Rectal smooth muscle tissue (tissue), 1 donor: Measurements from ENCODE around the gene MSMO1.

Source experiments
- H3K27ac ChIP-seq: one replicate; pipeline ENCODE4 v1.7.0; 2013; ENCODE audit warnings: low read depth, low read length, inconsistent platforms
- H3K27me3 ChIP-seq: one replicate; pipeline ENCODE4 v1.7.0; 2013; ENCODE audit warnings: low read length; ENCODE audit not compliant: control insufficient read depth, insufficient read depth
- H3K36me3 ChIP-seq: one replicate; pipeline ENCODE4 v1.7.0; 2013; ENCODE audit warnings: low read length; ENCODE audit not compliant: control insufficient read depth, insufficient read depth
- H3K4me1 ChIP-seq: one replicate; pipeline ENCODE4 v1.7.0; 2013; ENCODE audit warnings: low read length; ENCODE audit not compliant: control insufficient read depth, insufficient read depth
- H3K4me3 ChIP-seq: one replicate; pipeline ENCODE4 v1.7.0; 2013; ENCODE audit warnings: low read length
- H3K9ac ChIP-seq: one replicate; pipeline ENCODE4 v1.7.0; 2013; ENCODE audit warnings: low read length

MSMO1 gene

DNA sequence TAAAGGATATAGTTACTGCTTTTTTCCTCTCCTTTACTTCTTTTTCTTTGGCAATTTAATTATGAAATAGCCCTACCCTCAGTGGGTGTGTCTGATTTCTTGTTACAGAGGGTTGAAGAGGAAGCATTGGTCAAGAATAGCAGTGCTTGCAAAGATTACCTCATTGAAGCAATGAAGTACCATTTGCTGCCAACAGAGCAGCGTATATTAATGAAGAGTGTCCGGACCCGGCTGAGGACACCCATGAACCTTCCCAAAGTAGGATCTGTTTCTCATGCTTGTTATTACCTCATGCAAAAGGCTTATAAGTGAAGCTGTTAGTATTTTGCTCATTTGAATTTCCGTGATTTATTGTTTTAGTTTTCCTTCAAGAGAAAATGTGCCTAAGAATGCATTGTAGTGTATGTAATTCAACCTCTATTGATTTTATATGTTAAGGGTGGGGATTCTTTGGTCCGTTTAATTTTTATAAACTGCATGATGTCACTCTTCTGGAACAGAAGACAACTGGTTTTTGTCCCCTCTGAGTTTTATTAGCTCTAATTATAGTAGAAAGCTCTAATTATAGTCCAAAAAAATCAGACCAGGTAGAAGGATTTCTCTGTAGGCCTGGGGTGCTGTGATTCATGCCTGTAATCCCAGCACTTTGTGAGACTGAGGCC, 27.9 kb upstream of the MSMO1 start:
- H3K9ac ChIP-seq, result no peak overlapping the region
- no peak overlapping the region for H3K27ac ChIP-seq
- H3K27me3 ChIP-seq, result no peaks in the 10 kb centered on the region
- peaks cover 3% of the 10 kb centered on the region for H3K36me3 ChIP-seq
- H3K4me3 ChIP-seq, result no peak overlapping the region
- H3K4me1 ChIP-seq, result peaks cover 4% of the 10 kb centered on the region

DNA sequence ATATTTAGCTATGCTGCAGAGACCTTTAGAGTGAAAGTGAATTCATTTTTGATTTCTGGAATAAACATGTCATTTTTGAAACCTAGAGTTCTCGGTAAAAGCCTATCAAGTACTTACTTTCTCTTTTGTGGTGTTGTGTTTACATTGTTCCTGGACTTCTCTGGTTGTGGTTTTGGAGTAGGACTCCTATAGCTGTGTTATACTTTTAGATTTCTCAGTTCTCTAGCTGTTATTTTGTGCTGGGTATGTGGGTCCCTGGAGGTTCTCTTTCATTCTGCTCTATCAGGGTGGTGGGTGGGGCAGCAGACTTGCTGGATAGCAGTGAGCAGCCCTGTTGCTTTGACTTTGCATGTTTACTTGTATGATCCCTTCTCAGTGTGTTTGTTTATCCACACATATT, 25.6 kb upstream of the MSMO1 start:
- no peak overlapping the region for H3K27ac ChIP-seq
- peaks cover 3% of the 10 kb centered on the region for H3K36me3 ChIP-seq
- H3K9ac ChIP-seq, result no peak overlapping the region
- H3K4me1 ChIP-seq, result peaks cover 4% of the 10 kb centered on the region
- no peaks in the 10 kb centered on the region for H3K27me3 ChIP-seq
- peak overlapping the region; percentile 46 for H3K4me3 ChIP-seq

DNA sequence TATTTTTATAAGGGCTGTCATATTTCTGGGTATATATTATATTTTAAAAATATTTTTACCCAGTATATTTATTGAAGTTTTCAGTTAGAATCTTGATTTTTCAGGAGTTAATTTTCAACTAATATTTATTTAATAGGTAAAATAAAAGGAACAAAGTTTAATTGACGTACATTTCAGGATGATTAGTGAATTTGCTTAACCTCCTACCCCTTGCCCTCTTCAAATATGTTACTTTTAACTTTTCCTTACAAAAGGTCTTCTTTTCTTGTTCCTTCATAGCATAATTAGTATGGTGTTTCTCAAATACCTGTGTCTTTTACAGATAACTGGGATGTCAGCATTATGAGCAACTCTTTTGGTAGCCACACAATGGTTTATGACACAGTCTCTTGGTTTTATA, 24.8 kb upstream of the MSMO1 start:
- H3K36me3 ChIP-seq, result peaks cover 1% of the 10 kb centered on the region
- no peaks in the 10 kb centered on the region for H3K27me3 ChIP-seq
- H3K4me3 ChIP-seq, result no peak overlapping the region

DNA sequence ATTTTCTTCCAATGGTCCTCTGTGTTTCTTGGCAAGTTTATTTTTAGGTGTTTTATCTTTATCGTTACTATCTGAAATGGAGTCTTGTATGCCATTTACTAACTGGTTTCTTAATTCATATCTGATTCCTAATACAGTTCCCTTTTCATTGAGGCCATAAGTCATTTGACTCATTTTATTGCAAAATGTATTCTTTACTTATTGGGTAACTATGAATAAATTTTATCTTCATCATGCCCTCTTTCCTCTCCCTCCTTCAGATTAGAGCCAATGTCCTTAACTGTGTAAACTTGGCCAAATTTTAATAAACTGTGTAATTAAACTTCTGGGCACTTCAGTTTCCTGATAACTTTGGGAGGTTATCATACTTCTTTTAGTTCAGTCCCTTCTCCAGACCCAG, 19.3 kb upstream of the MSMO1 start:
- H3K27ac ChIP-seq, result no peak overlapping the region
- H3K9ac ChIP-seq, result no peak overlapping the region
- no peak overlapping the region for H3K4me3 ChIP-seq
- H3K36me3 ChIP-seq, result no peaks in the 10 kb centered on the region
- H3K27me3 ChIP-seq, result no peaks in the 10 kb centered on the region
- H3K4me1 ChIP-seq, result no peaks in the 10 kb centered on the region

More for the DNA sequence above, 24.8 kb upstream of the MSMO1 start:
- peaks cover 4% of the 10 kb centered on the region for H3K4me1 ChIP-seq
- H3K9ac ChIP-seq, result no peak overlapping the region
- H3K27ac ChIP-seq, result no peak overlapping the region

GRCh38 chr4:165308606-165309005, 18.9 kb upstream of the MSMO1 start:
- H3K4me3 ChIP-seq, result no peak overlapping the region
- H3K27me3 ChIP-seq, result no peaks in the 10 kb centered on the region
- H3K36me3 ChIP-seq, result no peaks in the 10 kb centered on the region
- no peaks in the 10 kb centered on the region for H3K4me1 ChIP-seq
- no peak overlapping the region for H3K27ac ChIP-seq
- H3K9ac ChIP-seq, result no peak overlapping the region

GRCh38 chr4:165309456-165309855, 18.0 kb upstream of the MSMO1 start:
- no peak overlapping the region for H3K4me3 ChIP-seq
- no peak overlapping the region for H3K27ac ChIP-seq

DNA sequence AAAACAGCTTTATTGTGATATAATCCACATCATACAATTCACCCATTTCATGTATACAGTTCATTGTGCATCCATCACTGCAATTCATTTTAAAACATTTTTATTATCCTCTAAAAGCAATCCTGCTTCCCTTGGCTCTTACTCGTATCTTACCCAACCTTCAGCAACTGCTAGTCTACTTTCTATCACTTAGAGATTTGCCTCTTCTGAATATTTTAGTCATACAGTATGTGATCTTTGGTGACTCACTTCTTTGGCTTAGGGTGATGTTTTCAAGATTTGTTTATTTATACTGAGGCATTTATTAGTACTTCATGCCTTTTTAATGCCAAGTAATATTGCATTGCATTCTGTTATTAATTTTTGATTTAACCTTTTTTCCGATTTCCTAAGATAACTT, 15.0 kb upstream of the MSMO1 start:
- no peaks in the 10 kb centered on the region for H3K36me3 ChIP-seq
- H3K9ac ChIP-seq, result no peak overlapping the region
- H3K27me3 ChIP-seq, result no peaks in the 10 kb centered on the region
- H3K27ac ChIP-seq, result no peak overlapping the region
- no peak overlapping the region for H3K4me3 ChIP-seq
- no peaks in the 10 kb centered on the region for H3K4me1 ChIP-seq

More at GRCh38 chr4:165309456-165309855, 18.0 kb upstream of the MSMO1 start:
- Histone ChIP-seq H3K4me1 (no peaks in the 10 kb centered on the region), H3K36me3 (no peaks in the 10 kb centered on the region), H3K27me3 (no peaks in the 10 kb centered on the region), H3K9ac (no peak overlapping the region)

DNA sequence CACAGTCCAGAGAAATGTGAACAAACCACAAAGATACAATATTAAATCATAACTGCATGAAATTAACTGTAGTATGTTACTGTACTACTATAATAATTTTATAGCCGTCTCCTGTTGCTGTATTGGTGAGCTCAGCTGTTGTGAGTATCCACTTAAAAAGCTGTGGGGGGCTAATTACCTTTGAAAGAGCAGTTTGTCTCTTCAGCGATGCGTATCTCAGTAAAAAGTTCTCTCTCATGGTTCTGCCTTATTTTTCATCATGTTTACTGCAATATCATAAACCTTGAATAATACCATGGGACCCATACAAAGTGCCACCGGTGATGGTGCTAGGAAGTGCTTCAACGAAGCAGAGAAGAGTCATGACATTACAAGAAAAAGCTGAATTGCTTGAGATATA, 8.4 kb upstream of the MSMO1 start:
- H3K4me3 ChIP-seq, result no peak overlapping the region
- H3K36me3 ChIP-seq, result no peaks in the 10 kb centered on the region

DNA sequence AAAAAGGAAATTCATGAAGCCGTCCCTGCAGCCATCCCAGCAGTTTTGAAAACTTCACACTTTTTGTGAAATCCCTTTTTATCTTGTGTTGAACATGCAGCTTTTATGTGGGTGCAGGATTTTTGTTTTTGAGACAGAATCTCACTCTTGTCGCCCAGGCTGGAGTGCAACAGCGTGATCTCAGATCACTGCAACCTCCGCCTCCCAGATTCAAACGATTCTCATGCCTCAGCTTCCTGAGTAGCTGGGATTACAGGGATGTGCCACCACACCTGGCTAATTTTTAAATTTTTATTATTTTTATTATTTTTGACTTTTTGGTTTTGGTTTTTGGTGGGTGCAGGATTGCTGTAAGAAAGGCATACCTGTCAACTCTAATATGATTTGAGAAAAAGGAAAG, 8.0 kb upstream of the MSMO1 start:
- Histone ChIP-seq H3K4me3 (no peak overlapping the region), H3K27ac (no peak overlapping the region), H3K36me3 (no peaks in the 10 kb centered on the region), H3K4me1 (no peaks in the 10 kb centered on the region), H3K27me3 (no peaks in the 10 kb centered on the region), H3K9ac (no peak overlapping the region)

More for the DNA sequence above, 8.4 kb upstream of the MSMO1 start:
- Histone ChIP-seq H3K27me3 (no peaks in the 10 kb centered on the region), H3K27ac (no peak overlapping the region), H3K9ac (no peak overlapping the region), H3K4me1 (no peaks in the 10 kb centered on the region)

DNA sequence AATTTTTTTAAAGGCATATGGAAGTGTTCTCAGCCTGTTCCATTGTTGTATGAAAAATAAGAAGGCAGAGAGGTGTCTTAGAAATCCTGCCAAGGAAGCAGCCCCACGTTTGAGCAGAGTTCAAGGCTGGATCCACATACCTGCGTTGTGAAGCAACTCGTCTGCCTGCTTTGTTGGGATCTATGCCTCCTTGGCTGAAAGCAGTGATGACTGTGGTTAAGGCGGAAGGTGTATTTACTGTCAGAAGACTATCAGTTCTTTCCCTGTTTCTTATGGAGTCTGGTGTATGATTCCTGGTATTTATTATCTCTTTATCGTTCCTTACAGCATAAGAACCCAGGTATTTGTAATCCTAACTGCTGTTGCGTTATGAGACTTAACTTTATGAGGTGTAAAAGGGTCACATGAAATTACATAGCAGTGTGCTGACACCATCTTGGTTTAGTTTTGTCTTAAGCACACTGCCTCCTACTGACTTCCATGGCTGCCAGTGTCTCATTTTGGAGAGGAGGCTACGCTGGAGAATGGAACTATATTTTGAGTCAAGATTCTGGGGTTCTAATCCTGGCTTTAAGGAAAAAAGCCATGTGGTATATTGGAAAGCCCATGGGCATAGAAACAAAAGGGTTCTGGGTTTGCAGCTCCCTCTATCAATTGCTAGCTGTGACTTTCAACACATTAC, 3.1 kb upstream of the MSMO1 start:
- Histone ChIP-seq H3K27me3 (no peaks in the 10 kb centered on the region), H3K36me3 (no peaks in the 10 kb centered on the region), H3K4me3 (no peak overlapping the region), H3K9ac (no peak overlapping the region), H3K4me1 (no peaks in the 10 kb centered on the region), H3K27ac (no peak overlapping the region)

- H3K9ac ChIP-seq, result no peak overlapping the region
- no peak overlapping the region for H3K4me3 ChIP-seq
- H3K4me1 ChIP-seq, result no peaks in the 10 kb centered on the region
- H3K36me3 ChIP-seq, result no peaks in the 10 kb centered on the region
- no peaks in the 10 kb centered on the region for H3K27me3 ChIP-seq
- H3K27ac ChIP-seq, result no peak overlapping the region
Observed at GRCh38 chr4:165324918-165325304, 2.6 kb upstream of the MSMO1 start.

DNA sequence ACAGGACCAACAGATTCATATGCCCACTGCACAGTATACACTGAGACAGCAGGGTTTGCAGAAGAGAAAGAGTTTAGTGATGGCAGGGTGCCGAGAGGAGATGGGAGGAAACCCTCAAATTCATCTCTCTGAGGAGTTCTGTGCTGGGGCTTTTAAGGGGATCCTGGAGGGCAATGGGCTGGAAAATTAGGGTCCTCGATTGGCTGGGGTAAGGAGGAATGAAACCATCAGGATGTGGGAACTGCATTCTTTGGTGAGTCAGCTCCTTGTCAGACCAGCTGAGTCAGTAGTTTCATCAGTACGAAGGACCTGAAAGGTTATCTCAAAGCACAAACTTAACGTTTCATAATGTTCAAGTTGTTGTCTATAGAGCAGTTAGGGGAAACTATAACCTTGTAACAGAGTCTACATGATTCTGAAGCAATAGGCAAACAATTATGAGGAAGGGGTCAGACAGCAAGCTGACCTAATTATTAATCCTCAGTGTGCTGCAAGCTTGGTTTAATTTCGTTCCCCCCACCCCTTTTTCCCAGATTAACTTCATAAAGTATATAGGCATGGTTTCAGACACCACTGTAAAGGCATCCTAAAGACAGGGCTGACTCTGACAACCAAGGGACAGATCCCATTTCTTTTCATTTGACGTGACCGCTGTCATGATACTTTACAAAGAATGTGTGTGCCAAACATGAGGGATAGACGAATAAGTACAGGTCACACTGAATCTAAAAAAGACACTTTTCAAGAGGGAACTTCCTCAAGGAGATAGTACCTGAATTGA, 1.5 kb upstream of the MSMO1 start:
- Histone ChIP-seq H3K4me3 (peak overlapping the region; percentile 82), H3K9ac (no peak overlapping the region), H3K27ac (no peak overlapping the region), H3K4me1 (no peaks in the 10 kb centered on the region), H3K36me3 (no peaks in the 10 kb centered on the region), H3K27me3 (no peaks in the 10 kb centered on the region)
